ENCODE measurements around the gene C1orf210.

- TF ChIP-seq, protein P1, sequence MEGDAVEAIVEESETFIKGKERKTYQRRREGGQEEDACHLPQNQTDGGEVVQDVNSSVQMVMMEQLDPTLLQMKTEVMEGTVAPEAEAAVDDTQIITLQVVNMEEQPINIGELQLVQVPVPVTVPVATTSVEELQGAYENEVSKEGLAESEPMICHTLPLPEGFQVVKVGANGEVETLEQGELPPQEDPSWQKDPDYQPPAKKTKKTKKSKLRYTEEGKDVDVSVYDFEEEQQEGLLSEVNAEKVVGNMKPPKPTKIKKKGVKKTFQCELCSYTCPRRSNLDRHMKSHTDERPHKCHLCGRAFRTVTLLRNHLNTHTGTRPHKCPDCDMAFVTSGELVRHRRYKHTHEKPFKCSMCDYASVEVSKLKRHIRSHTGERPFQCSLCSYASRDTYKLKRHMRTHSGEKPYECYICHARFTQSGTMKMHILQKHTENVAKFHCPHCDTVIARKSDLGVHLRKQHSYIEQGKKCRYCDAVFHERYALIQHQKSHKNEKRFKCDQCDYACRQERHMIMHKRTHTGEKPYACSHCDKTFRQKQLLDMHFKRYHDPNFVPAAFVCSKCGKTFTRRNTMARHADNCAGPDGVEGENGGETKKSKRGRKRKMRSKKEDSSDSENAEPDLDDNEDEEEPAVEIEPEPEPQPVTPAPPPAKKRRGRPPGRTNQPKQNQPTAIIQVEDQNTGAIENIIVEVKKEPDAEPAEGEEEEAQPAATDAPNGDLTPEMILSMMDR (IDR thresholded peaks at IDR 0.05) = no peak
- no peak for TF ChIP-seq SMAD4 (CRISPR knock-in tag; IDR thresholded peaks at IDR 0.05)
Measured at GRCh38 chr1:43293176-43293575, 7.8 kb upstream of the C1orf210 start.
